Measurements from ENCODE around the gene HTT.

GRCh38 chr4:3236326-3236878, 161.9 kb downstream of the HTT start:
- TF ChIP-seq POLR2A (IDR thresholded peaks at IDR 0.05; ENCODE audit: low read length) (no peak), GATA1 (IDR thresholded peaks at IDR 0.05; ENCODE audit: low read depth, low read length) (no peak)
